Stomach (tissue), 9 donors: ENCODE measurements around the gene PRG2. TPM values are rescaled to one million over a fixed set of nuclear protein-coding genes. Genes with fewer than 3 reads are reported as not detected.

Source experiments
- DNase-seq, 2 donors: peaks; one replicate each; pipeline versions ENCODE4 v3.0.0 to v3.0.0-alpha.2; 2013 to 2019
- H3K27ac ChIP-seq, 5 donors: fragments of 200-600 bp in 4 of 5; sonication (generic) in 4 of 5; one replicate each; pipeline ENCODE4 v1.5.1; 2013 to 2019; ENCODE audit warnings: mild to moderate bottlenecking in 1 of 5, moderate library complexity in 1 of 5
- H3K27me3 ChIP-seq, 3 donors: fragments of 200-600 bp; sonication (generic); one replicate each; pipeline ENCODE4 v1.5.1; 2017 to 2019; ENCODE audit warnings: mixed run types in 1 of 3
- H3K36me3 ChIP-seq, 4 donors: fragments of 200-600 bp; sonication (generic); 1 replicate in 3 of 4; 2 replicates in 1 of 4; pipeline ENCODE4 v1.5.1; 2016 to 2019
- H3K4me1 ChIP-seq, 4 donors: fragments of 200-600 bp; sonication (generic); one replicate each; pipeline ENCODE4 v1.5.1; 2016 to 2019
- H3K4me3 ChIP-seq, 4 donors: fragments of 200-600 bp; sonication (generic) in 3 of 4; one replicate each; pipeline ENCODE4 v1.5.1; 2016 to 2019; ENCODE audit warnings: mild to moderate bottlenecking in 1 of 4
- H3K9me3 ChIP-seq, 4 donors: fragments of 200-600 bp; sonication (generic); one replicate each; pipeline ENCODE4 v1.5.1; 2016 to 2019
- CTCF ChIP-seq, 7 experiments: fragments of 450-650 bp in 4 of 7; fragments of 200-600 bp in 3 of 7; sonication (generic) in 3 of 7; IDR thresholded peaks; one replicate each; pipeline ENCODE4 v1.5.1; 2016 to 2019; ENCODE audit warnings: antibody characterized with exemption in 7 of 7, control low read depth in 2 of 7, mild to moderate bottlenecking in 1 of 7
- EP300 ChIP-seq: sonication (generic); formaldehyde crosslinking; IDR thresholded peaks from one replicate; pipeline ENCODE4 v1.6.1; 2017; ENCODE audit warnings: antibody characterized with exemption
- POLR2A ChIP-seq, 4 donors: fragments of 450-650 bp; IDR thresholded peaks; one replicate each; pipeline ENCODE4 v1.6.1; 2016; ENCODE audit warnings: antibody characterized with exemption in 4 of 4, control low read depth in 2 of 4, mild to moderate bottlenecking in 1 of 4, moderate library complexity in 1 of 4
- POLR2AphosphoS5 ChIP-seq, 3 donors: sonication (generic); formaldehyde crosslinking; IDR thresholded peaks; one replicate each; pipeline ENCODE4 v1.6.1; 2016; ENCODE audit warnings: antibody characterized with exemption in 3 of 3
- WGBS, 5 donors: extraction: QIAGEN DNeasy Blood & Tissue Kit in 3 of 5; methylation state at CpG; one replicate each; pipeline versions ENCODE4 v1.1.5 to v1.1.7; 2013 to 2018; 5-methylcytosine and 5-hydroxymethylcytosine counted together
- intact Hi-C: fragments of 100-400 bp; cut with DNase I; formaldehyde crosslinking; loops from one replicate; pipeline ENCODE4 v1.15.1; 2023; ENCODE audit warnings: low total_unique reads
- polyA plus RNA-seq, 3 donors: library from polyadenylated mRNA; stranded (reverse); fragments of 200-250 nt; gene quantifications; one replicate each; pipeline ENCODE4 v1.2.3, GENCODE V29; 2013
- total RNA-seq, 5 donors: library from RNA; depleted of rRNA; stranded (reverse); fragments of >200 nt; gene quantifications; one replicate each; pipeline versions ENCODE4 v1.1.0 to v1.2.3, GENCODE V29; 2014 to 2016
- donor health status: healthy with polysubstance abuse.
- donor health status: Bipolar disorder and iron deficiency.
- donor health status: healthy.

PRG2 gene
- total and polyA plus RNA-seq, 8 donors = 0.25 to 0.73 TPM; not detected in 6

- Histone ChIP-seq H3K9me3 (no peaks in the 10 kb centered on the region), H3K4me3 (no peak overlapping the region), H3K27ac (no peak overlapping the region), H3K4me1 (peaks cover 24 to 52% (median 37%) of the 10 kb centered on the region in 4 donors), H3K27me3 (no peaks in the 10 kb centered on the region), H3K36me3 (peaks cover 31 to 72% (median 62%) of the 10 kb centered on the region in 4 donors)
- no peak for DNase-seq
- intact Hi-C loops = no loop called here
- TF ChIP-seq CTCF (IDR thresholded peaks at IDR 0.05) (no peak), POLR2A (IDR thresholded peaks at IDR 0.05) (no peak), POLR2AphosphoS5 (IDR thresholded peaks at IDR 0.05) (no peak), EP300 (no peak)
- WGBS, 5 donors = 91 to 96% (median 93%) methylated on average over 3 to 4 of the region's 4 CpGs
These were observed 30.6 kb upstream of the PRG2 start for GRCh38 chr11:57421066-57421465.

- intact Hi-C loops = no loop called here
- H3K9me3 ChIP-seq = no peaks in the 10 kb centered on the region
- WGBS, 5 donors = 81 to 94% (median 89%) methylated on average over 3 of the region's 3 CpGs
- H3K36me3 ChIP-seq = peaks cover 44 to 92% (median 79%) of the 10 kb centered on the region in 4 donors
- H3K27ac ChIP-seq = no peak overlapping the region
- no peaks in the 10 kb centered on the region for H3K27me3 ChIP-seq
- no peak for DNase-seq
- H3K4me3 ChIP-seq = no peak overlapping the region
- H3K4me1 ChIP-seq = peaks cover 5 to 33% (median 18%) of the 10 kb centered on the region in 4 donors
- TF ChIP-seq POLR2AphosphoS5 (IDR thresholded peaks at IDR 0.05) (no peak), EP300 (no peak), POLR2A (IDR thresholded peaks at IDR 0.05) (no peak), CTCF (IDR thresholded peaks at IDR 0.05) (no peak)
These were observed 28.7 kb upstream of the PRG2 start for GRCh38 chr11:57419146-57419545.

- Histone ChIP-seq H3K36me3 (peaks cover 52 to 93% (median 80%) of the 10 kb centered on the region in 4 donors), H3K4me1 (peaks cover 0 to 23% (median 11%) of the 10 kb centered on the region in 4 donors), H3K27ac (no peak overlapping the region), H3K27me3 (no peaks in the 10 kb centered on the region), H3K4me3 (no peak overlapping the region), H3K9me3 (no peaks in the 10 kb centered on the region)
- TF ChIP-seq POLR2A (IDR thresholded peaks at IDR 0.05) (no peak), CTCF (IDR thresholded peaks at IDR 0.05) (no peak), EP300 (no peak), POLR2AphosphoS5 (IDR thresholded peaks at IDR 0.05) (no peak)
- intact Hi-C loops = no loop called here
- no peak for DNase-seq
These were observed 27.7 kb upstream of the PRG2 start for GRCh38 chr11:57418131-57418530.

- intact Hi-C loops = no loop called here
- peak overlapping the region in 3 of 5 donors; percentile 6 to 42 (median 9) for H3K27ac ChIP-seq
- no peaks in the 10 kb centered on the region for H3K27me3 ChIP-seq
- peaks cover 0 to 15% (median 11%) of the 10 kb centered on the region in 4 donors for H3K4me1 ChIP-seq
- H3K4me3 ChIP-seq = no peak overlapping the region
- H3K36me3 ChIP-seq = peaks cover 52 to 92% (median 80%) of the 10 kb centered on the region in 4 donors
- H3K9me3 ChIP-seq = no peaks in the 10 kb centered on the region
- TF ChIP-seq POLR2A (IDR thresholded peaks at IDR 0.05) = no peak
- DNase-seq = no peak
- 61 to 90% (median 74%) methylated on average over 4 of the region's 4 CpGs for WGBS, 5 donors
These were observed 26.6 kb upstream of the PRG2 start for GRCh38 chr11:57417056-57417455.

- Histone ChIP-seq H3K27ac (peak overlapping the region in 2 of 5 donors; percentile 6 to 42), H3K9me3 (no peaks in the 10 kb centered on the region), H3K27me3 (no peaks in the 10 kb centered on the region), H3K4me3 (no peak overlapping the region), H3K4me1 (peaks cover 0 to 15% (median 11%) of the 10 kb centered on the region in 4 donors), H3K36me3 (peaks cover 52 to 92% (median 82%) of the 10 kb centered on the region in 4 donors)
- TF ChIP-seq EP300 = no peak
- TF ChIP-seq CTCF (IDR thresholded peaks at IDR 0.05) = no peak
- TF ChIP-seq POLR2AphosphoS5 (IDR thresholded peaks at IDR 0.05) = no peak
- TF ChIP-seq POLR2A (IDR thresholded peaks at IDR 0.05) = no peak
- intact Hi-C loops = no loop called here
- 83 to 97% (median 92%) methylated on average over 3 of the region's 3 CpGs for WGBS, 5 donors
- no peak for DNase-seq
These were observed 26.0 kb upstream of the PRG2 start for GRCh38 chr11:57416436-57416835.
